DLD1 (cell line): ENCODE results near the gene LTK.
"Not testable (repeated sequence)": the region's sequence is repeated elsewhere in the genome, so short reads cannot be mapped to it uniquely, and the experiment has no call there.

Source experiments
- in situ Hi-C: cut with HindIII; loops from 2 replicates; pipeline ENCODE4 v1.10.0; 2017; ENCODE audit warnings: low sequenced_read_pairs

Gene LTK

DNA sequence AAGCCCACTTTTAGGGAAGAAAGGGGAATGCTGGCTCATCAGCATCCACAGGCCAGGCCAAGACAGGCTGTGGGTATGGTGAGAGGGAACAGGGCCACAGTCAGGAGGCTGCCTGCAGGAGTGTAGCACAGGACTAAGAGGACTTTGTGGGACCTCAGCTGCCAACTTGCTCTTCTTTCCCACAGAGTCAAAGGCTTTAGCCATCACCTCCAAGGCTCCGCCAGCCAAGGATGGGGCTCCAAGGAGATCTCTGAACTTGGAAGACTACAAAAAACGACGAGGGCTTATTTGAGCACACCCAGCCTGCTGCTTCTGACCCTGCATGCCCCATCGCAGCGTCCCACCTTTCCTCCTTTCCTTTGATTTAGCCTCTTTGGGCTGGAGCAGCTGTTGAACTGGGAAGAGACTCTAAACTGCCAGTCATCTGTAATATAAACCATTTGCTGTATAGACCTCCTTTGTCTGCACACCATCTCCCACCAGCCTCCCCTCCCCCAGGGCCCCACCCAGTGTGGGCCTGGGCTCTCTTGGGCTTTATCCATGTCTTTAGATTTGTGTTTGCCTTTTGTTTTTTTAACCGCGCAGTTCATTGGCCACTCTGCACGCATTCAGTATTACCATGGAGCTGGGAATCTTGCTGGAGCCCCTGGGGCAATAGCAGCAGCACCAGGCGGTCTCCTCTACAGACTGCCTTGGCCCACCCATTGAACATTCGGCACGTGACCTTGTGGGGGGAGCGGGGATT, 33.1 kb downstream of the LTK start:
- in situ Hi-C loops = no loop called here

DNA sequence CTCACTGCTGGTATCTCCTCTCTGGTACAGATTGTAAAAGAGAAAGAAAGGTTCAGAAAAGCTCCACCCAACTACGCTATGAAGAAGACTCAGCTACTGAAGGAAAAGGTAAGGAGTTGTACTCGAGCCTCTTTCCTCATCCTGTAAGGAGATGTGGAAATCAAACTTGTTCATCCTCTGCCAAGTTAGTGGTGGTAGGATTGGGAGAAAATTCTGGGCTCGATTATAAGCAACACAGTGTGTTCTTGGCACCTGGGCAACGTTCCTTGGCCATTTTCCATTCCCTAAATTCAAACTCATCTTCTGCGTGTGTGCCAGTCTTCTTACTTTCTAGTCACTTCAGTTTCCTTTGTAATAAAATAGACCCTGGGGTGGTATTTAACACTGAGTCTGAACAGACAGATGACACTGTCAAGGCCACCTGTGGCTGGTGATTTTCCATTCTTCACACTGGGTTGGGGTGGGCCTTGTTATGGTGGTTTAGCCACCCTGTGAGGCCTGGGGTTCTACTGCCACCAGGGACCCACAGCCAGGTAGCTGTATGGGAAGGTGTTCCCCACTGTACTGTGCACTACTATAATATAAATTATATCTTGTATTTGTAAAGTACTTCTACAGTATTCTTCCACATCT, 37.1 kb downstream of the LTK start:
- in situ Hi-C loops = no loop called here

DNA sequence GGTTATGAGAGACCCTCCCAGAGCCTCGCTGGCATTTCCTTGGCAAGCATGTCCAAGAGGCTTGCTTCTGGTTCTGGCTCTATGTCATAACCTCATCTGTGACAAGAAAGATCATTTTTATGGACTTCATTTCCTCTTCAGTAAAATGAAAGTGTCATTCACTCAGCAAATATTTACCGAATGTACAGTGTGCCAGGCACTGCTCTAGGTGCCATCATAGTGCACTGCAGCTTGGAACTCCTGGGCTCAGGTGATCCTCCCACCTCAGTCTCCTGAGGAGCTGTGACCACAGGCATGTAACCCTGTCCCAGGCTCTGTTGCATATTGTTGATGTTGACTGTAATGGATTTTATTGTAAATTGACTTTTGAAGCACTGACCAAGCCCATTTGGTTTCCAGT, 38.7 kb downstream of the LTK start:
- in situ Hi-C loops = no loop called here

DNA sequence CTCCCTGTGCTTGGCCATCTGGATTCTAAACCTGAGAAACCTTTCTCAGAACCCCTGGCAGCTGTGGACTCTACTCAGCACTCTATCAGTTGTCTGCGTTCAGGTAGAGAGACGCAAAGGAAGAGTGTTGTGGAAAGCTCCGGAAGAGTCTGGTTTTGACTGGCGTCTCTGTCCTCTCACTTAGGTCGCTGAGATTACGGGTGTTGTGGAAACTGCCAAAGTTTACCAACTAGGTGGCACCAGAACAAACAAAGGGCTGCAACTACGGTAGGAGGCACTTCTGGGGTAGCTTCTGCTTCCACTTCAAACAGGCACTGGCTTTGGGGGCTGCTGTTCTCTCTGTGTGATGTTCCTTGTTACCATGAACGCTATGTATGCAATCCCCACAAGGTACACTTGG, 39.2 kb downstream of the LTK start:
- in situ Hi-C loops = no loop called here

DNA sequence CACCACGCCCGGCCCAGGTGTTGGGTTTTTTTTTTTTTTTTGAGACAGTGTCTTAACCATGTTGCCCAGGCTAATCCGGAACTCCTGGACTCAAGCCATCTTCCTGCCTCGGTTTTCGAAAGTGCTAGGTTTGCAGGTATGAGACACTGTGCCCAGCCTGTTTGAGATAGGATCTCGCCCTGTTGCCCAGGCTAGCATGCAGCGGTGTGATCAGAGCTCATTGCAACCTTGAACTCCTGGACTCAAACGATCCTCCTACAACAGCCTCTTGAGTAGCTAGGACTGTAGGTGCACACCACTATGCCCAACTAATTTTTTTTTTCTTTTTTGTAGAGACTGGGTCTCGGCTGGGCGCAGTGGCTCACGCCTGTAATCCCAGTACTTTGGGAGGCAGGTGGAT, 40.2 kb downstream of the LTK start:
- in situ Hi-C loops = no loop called here

DNA sequence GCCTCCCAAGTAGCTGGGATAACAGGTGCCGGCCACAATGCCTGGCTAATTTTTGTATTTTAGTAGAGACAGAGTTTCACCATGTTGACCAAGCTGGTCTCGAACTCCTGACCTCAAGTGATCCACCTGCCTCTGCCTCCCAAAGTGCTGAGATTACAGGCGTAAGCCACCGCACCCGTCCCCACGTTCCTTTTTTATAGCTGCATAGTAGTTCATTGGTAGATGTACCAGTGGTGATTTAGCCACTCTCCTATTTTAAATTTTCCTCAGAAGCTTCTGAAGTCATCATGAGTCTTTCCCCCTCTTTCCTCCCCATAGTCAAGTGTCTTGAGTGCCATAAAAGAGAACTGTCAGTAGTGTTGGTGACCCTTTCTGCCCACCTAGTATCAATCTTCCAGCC, 44.0 kb downstream of the LTK start:
- in situ Hi-C loops = not testable (repeated sequence)

DNA sequence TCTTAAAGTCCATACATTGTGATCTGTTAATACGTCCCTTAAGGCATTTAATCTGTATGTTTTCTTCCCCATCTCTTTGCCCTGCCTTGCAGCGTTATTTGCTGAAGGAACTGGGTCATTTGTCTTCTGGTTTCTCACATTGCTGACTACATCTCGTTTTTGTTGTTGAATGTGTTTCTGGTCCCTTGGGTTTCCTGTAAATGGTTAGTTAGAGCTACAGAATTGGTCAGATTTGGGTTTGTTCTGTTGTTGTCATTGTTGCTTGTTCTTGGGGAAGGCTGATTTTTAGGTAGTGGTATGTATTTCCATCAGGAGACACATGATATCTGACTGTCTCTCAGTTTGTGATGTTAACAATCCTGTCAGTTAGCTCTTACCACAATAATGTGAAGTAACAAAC, 46.9 kb downstream of the LTK start:
- in situ Hi-C loops = no loop called here

DNA sequence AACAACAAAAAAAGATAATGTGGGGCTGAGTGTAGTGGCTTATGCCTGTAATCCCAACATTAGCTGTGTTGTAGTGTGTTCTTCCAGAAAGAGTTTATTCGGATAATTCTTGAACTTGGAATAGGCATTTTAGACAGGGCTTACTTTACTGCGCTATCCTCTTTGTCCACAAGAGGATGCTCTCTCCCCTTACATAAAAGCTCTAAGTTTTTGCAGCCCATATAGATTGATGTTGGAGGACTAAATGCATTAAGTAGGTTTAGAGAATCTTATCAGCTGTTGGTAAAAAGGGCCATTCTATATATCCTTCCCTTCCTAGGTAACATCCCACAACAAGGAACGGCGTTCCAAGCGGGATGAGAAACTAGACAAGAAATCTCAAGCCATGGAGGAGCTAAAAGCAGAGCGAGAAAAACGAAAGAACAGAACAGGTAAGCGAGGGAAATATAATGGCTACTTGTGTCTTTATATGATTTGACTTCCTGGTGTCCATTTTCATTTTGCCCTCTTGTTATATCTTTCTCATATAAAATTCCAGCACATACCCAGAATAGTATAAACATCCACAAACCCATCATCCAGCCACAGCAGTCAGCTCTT, 47.7 kb downstream of the LTK start:
- in situ Hi-C loops = no loop called here

DNA sequence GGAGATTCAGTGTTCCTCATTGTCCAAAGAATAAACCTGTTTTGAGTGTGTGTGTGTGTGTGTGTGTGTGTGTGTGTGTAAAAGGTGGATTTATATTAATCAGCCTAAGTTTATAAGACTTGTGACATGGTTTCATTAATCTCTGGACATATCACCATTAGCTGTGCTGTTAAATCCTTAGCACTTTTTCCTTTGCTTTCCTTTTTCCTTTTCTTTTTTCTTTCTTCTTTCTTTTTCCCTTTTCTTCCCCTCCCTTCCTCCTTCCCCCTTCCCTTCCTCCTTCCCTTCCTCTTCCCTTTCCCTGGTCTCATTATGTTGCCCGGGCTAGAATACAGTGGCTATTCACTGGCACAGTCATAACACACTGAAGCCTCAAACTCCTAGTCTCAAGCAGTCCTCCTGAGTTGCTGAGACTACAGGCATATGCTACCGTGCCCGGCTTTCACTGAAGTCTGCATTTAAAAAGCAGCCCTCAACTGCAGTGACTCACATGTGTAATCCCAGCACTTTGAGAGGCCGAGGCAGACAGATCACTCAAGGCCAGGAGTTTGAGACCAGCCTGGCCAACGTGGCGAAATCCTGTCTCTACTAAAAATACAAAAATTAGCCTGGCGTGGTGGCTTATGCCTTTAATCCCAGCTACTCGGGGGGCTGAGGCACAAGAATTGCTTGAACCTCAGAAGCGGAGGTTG, 48.6 kb downstream of the LTK start:
- in situ Hi-C loops = no loop called here

DNA sequence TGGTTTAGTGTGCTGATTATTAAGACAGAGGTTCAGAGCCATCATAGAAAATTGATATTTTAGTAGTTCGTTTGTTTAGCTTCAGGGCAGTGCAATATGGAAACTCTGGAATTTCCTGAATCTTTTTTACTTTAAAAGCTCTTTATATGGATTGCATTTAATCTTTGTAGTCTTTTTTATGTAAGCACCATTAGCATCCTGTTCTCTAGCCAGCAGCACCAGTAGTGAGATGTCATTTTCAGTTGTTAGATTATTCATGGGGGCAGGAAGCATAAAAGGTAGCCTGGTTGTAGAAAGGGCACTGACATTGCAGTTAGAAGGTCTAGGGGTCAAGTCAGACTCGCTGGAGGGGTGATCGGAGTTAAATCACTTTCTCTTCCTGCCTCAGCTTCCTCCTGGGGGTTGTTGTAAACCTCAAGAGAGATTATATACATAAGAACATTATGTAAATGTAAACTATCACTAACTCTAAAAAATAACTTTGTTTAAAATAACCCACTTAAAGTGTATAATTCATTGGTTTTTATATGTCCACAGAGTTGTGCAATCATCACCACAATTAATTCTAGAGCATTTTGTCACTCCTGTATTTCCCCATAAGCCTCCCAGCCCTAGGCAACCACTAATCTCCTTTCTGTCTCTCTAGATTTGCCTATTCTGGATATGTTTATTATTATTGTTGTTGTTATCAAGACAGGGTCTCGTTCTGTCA, 51.4 kb downstream of the LTK start:
- in situ Hi-C loops = no loop called here
